ENCODE results near the gene SND1.

SND1 gene

GRCh38 chr7:127978421-127978820 is 326.4 kb downstream of the SND1 start:
- ATAC-seq = no peak
- no peak for TF ChIP-seq SNAI2 (CRISPR knock-in tag; IDR thresholded peaks at IDR 0.05)
- TF ChIP-seq TOX (CRISPR knock-in tag; IDR thresholded peaks at IDR 0.05; ENCODE audit: borderline replicate concordance) = no peak
- no peak for TF ChIP-seq ZNF565 (CRISPR knock-in tag; conservative IDR thresholded peaks at IDR 0.05; ENCODE audit: low read depth)
- no peak for TF ChIP-seq ZC3H10 (CRISPR knock-in tag; IDR thresholded peaks at IDR 0.05)
- TF ChIP-seq ZNF70 (CRISPR knock-in tag; IDR thresholded peaks at IDR 0.05) = no peak
- no peak for TF ChIP-seq OSR1 (CRISPR knock-in tag; IDR thresholded peaks at IDR 0.05)
- TF ChIP-seq, protein P1, sequence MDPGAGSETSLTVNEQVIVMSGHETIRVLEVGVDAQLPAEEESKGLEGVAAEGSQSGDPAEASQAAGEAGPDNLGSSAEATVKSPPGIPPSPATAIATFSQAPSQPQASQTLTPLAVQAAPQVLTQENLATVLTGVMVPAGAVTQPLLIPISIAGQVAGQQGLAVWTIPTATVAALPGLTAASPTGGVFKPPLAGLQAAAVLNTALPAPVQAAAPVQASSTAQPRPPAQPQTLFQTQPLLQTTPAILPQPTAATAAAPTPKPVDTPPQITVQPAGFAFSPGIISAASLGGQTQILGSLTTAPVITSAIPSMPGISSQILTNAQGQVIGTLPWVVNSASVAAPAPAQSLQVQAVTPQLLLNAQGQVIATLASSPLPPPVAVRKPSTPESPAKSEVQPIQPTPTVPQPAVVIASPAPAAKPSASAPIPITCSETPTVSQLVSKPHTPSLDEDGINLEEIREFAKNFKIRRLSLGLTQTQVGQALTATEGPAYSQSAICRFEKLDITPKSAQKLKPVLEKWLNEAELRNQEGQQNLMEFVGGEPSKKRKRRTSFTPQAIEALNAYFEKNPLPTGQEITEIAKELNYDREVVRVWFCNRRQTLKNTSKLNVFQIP (CRISPR knock-in tag; IDR thresholded peaks at IDR 0.05; ENCODE audit: borderline replicate concordance, low read depth) = no peak
- no peak for TF ChIP-seq ZFP30 (CRISPR knock-in tag; IDR thresholded peaks at IDR 0.05)
- TF ChIP-seq TSHZ2 (CRISPR knock-in tag; IDR thresholded peaks at IDR 0.05) = no peak
- no peak for TF ChIP-seq ISL1 (CRISPR knock-in tag; IDR thresholded peaks at IDR 0.05)
- no peak for TF ChIP-seq CREB5 (CRISPR knock-in tag; IDR thresholded peaks at IDR 0.05; ENCODE audit: low read depth)
- TF ChIP-seq ESRRG (CRISPR knock-in tag; IDR thresholded peaks at IDR 0.05) = no peak
- no peak for TF ChIP-seq PATZ1 (CRISPR knock-in tag; IDR thresholded peaks at IDR 0.05; ENCODE audit: borderline replicate concordance)
- TF ChIP-seq RARB (CRISPR knock-in tag; IDR thresholded peaks at IDR 0.05) = no peak
- TF ChIP-seq CSRNP3 (CRISPR knock-in tag; IDR thresholded peaks at IDR 0.05) = no peak
- no peak for TF ChIP-seq PPARA (CRISPR knock-in tag; IDR thresholded peaks at IDR 0.05; ENCODE audit: borderline replicate concordance)
- TF ChIP-seq GLIS3 (CRISPR knock-in tag; IDR thresholded peaks at IDR 0.05) = no peak
- no peak for TF ChIP-seq ARNTL (CRISPR knock-in tag; IDR thresholded peaks at IDR 0.05; ENCODE audit: borderline replicate concordance, low read depth)
- TF ChIP-seq CSDC2 (CRISPR knock-in tag; IDR thresholded peaks at IDR 0.05) = no peak
- no peak for TF ChIP-seq ZFP3 (CRISPR knock-in tag; IDR thresholded peaks at IDR 0.05)

DNA sequence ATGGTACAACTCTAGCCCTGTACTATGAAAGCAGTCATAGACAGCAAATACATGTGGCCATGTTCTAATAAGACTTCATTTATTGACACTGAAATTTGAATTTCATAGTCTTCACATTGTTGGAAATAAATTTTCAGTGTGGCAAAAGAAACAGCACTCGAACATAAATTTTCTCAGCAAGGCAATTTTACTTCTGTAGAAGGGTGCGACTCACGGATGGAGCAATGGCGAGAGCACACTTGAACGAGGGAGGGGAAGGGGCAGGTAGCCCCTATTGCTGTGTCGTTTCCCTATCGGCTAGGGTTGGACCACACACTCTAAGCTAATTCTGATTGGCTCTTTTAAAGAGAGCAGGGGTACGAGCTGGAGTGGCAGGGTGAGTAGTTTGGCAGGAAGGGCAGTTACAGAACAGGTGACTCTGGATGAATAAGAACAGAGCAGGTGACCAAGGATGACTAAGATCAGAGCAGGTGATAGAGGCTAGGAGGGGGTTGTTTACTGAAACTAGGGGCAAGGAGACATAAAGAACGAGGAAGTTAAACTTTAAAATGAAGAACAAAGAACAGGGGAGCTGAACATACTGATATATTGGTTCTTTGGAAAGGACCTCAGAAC is 327.2 kb downstream of the SND1 start:
- TF ChIP-seq ZNF8 (CRISPR knock-in tag; IDR thresholded peaks at IDR 0.05) (no peak), CSDC2 (CRISPR knock-in tag; IDR thresholded peaks at IDR 0.05) (no peak), CSRNP3 (CRISPR knock-in tag; IDR thresholded peaks at IDR 0.05) (no peak), ZFP30 (CRISPR knock-in tag; IDR thresholded peaks at IDR 0.05) (no peak), RARB (CRISPR knock-in tag; IDR thresholded peaks at IDR 0.05) (no peak), ISL1 (CRISPR knock-in tag; IDR thresholded peaks at IDR 0.05) (no peak), TCF4 (CRISPR knock-in tag; IDR thresholded peaks at IDR 0.05; ENCODE audit: borderline replicate concordance) (no peak), OSR1 (CRISPR knock-in tag; IDR thresholded peaks at IDR 0.05) (no peak)
- ATAC-seq = no peak
